Limb (tissue), 2 donors: Measurements from ENCODE around the gene CDR2L.
"Not testable (repeated sequence)": the region's sequence is repeated elsewhere in the genome, so short reads cannot be mapped to it uniquely, and the experiment has no call there.

Experiments used
- DNase-seq, 2 donors: peaks; one replicate each; pipeline ENCODE4 v3.0.0-alpha.2; 2016; ENCODE audit errors: extremely low spot score in 2 of 2

Gene CDR2L

DNA sequence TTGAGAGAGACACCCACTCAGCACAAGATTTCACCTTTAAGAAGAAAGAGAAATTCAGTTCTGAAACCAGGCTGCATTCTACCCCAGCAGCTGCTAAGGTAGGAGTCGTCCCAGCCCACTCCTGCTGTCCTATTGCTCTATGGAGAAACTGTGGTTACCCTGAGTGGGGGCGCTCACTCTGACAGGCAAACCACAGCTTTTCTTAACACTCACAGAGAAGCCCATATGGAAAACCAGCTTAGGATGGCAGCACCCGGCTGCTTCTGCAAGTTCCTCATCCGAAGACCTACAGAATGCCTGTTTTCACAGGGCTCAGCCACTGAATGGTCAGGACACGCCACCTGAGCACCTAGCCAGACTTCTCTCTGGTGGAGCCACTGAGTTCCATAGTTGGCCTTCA, 51.8 kb downstream of the CDR2L start:
- no peak for DNase-seq

DNA sequence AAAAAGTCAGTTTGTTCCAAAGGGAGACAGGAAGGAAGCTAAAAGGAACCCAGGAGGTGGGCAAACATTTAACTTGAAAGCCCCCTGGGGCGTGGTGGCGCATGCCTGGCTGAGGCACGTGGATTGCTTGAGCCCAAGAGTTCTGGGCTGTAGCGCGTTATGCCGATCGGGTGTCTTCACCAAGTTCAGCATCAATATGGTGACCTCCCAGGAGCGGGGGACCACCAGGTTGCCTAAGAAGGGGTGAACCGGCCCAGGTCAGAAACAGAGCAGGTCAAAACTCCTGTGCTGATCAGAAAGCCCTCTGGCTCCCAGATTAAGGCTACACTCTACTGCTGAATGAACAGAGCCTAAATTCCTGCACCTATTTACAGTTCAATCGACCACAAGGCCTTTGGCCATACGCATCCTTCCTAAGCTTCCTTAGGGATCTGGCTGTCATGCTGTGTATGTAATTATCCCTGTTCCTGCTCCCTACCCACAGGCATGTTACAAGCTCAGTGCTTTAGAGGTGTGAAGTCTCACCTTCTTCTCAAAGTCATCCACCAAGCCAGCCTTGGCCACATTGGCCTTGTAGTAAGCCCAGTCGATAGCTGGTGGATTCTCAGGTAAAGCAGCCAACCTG, 54.3 kb downstream of the CDR2L start:
- no peak for DNase-seq

DNA sequence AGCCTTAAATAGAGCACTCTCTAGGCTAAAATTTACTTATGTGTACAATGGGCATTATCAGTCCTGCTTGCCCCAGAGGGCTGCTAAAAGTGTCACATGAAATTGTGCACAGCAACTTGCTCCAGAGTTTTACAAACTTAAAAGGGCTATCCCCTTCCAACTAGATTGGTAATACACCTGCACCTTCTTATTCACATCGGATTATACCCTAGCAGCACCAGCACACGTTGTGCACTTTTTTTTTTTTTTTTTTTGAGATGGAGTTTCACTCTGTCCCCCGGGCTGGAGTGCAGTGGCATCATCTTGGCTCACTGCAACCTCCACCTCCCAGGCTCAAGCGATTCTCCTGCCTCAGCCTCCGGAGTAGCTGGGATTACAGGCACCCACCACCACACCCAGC, 56.4 kb downstream of the CDR2L start:
- DNase-seq = not testable (repeated sequence)

DNA sequence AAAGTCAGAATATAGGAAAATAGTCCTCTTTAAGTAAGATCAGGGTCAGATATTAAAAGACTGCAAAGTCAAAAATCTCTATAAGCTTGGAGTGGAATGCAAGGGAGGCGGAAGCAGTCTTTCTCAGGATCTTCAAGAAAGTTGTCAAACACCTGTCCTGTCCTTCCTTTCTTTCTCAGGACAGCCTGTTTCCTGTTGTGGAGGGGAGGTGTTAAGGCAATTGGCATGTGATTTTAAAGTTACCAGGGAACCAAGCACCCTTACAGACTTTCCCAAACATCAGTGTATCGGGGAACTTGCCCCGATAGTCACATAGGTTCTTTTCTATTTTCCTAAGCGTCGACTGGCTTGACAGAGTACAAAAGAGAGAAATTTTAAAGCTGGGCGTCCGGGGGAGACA, 57.3 kb downstream of the CDR2L start:
- no peak for DNase-seq

DNA sequence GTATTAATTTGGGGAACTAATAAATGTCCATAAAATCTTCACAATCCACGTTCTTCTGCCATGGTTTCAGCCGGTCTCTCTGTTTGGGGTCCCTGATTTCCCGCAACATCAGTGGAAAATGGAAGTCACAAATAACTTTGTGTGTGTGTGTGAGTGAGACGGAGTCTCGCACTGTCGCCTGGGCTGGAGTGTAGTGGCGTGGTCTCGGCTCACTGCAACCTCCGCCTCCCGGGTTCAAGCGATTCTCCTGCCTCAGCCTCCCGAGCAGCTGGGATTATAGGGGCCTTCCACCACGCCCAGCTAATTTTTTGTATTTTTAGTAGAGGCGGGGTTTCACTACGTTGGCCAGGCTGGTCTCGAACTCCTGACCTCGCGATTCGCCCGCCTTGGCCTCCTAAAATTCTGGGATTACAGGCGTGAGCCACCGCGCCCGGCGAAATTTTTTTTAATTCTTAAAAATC, 58.5 kb downstream of the CDR2L start:
- not testable (repeated sequence) for DNase-seq

DNA sequence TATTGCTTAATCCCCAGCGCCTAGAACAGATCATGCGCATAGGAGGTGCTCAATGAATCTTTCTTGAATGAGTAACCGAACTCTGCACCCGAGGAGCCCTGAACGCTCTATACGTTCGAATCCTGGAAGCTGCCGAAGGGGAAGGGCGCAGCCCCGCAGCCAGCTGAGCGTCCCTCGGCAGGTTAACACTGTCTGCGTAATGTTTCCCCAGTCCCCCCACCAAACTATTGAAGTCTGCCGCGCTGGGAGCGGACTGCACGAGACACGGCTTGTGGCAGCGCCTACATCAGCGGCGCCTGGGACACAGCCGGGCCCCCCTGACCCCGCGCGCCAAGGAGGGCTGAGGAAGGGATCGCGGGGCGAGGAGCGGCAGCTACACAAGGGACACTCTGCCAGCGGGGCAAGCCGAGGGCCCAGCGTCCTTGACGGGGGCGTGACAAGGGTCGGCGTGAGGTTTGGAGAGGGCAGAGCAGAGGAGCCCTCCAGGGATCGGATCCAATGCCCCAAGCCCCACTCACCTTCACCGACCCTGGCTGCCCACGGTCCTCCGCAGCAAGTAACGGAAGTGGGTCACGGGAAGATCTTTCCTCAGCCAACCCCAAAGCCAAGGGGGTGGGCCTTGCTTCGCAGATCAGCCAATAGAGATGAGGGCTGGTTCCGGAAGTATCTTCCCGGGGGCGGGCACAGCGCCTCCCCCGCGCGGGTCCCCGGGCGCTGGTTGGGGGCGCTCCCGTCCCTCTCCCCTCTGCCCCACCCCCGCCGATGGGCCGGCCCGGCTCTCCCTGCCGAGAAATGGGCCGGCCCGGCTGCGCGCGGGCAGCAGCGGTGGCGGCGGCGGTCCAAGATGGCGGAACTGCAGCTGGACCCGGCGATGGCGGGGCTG, 59.2 kb downstream of the CDR2L start, which contains the start of the genes ATP5PD and KCTD2:
Gene ATP5PD, minus strand, starts transcription at position 563 of the 883 bp plus-strand sequence. CDS start 4,319 bp downstream, outside the sequence.
Gene KCTD2, plus strand, starts transcription at position 819 of the 883 bp plus-strand sequence. Its CDS starts 26 bp downstream, at position 845.
- peak; percentile 94 to 98 for DNase-seq

DNA sequence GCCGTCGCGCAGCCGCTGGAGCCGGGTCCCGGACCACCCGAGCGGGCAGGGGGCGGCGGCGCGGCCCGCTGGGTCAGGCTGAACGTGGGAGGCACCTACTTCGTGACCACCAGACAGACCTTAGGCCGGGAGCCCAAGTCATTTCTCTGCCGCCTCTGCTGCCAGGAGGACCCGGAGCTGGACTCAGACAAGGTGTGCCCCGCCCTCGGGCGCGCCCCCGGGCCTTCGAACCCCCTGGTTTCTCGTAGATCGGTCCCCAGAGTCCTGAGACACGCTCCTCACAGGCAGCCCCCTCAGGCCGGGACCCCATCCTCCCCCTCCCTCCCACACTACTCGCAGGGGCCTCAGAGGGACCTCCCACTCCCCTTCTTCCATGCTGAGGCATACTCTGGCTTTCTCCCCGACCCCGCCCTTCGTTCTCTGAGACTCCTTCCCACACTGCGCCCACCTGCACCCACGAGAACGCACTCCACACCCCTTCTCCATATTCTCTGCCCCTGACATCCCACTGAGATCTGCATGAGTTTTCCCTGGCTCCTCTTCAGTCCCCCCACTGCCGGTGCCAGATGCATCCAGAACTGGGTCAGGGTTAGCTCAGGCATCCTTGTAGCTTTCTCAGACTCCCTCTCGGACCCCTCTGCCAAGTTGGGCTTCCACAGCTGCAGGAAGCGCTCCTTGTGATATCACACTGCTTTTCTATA, 60.1 kb downstream of the CDR2L start:
- peak in 1 of 2 donors; percentile 73 for DNase-seq

DNA sequence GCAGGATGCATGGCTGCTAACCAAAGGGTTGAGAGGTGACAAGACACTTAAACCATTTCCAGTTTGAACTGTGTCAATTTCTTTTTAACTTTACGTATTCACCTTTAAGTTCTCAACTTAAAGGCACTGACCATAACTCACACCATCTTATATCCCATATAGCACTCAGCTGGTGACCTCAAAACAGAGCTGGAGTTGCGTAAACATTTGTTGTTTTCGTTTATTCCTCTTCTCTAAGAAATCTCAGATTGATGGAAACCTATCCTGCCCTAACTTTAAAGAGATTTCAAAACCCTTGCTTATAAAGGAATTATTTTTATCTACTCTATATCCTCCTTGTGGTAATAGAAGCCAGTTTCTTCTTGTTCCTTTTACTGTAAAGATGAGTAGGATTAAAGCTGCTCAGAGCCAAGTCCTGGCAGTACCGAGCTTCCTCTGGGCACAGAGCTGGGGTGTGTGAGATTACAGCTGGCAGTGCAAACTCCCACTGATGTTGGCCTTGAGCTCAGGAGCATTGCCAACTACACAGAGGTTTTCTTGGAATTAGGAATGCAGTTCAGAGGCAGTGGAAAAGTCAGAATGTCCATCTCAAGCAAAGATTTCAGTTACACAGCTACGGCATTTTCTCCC, 60.9 kb downstream of the CDR2L start:
- peak in 1 of 2 donors; percentile 38 for DNase-seq

DNA sequence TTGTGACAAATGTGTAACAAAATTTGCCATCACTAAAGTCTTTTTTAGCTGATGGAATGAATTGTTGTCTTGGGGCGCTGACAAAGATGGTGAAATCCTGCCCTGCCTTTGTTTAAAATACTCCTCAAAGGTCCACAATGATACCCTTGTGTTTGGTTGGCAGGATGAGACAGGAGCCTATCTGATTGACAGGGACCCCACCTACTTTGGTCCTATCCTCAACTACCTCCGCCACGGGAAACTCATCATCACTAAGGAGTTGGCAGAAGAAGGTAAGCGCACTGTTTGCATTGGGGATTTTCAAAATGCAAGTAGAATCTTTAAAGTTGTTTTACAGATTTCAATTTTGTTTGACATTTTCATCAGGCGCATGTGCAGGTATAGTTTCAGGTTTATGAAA, 61.6 kb downstream of the CDR2L start:
- no peak for DNase-seq

DNA sequence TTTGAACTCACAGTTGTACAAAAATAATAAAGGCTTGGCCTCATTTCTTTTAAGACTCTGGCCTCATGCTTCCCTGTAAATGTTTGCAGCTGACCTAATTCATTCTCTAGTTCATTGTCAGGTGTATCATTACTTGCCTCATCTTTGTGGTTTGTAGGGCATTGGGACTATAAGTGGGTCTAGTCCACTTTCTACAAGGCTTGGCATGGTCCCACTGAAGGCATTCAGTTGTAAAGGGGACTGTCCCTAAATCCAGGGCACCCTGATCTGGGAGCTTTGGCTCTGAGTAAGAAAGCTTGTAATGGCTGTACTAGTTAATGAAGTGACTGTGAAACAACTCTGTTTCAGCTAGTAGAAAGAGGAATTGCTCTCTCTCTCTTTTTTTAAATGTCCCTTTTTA, 62.3 kb downstream of the CDR2L start:
- DNase-seq = no peak

DNA sequence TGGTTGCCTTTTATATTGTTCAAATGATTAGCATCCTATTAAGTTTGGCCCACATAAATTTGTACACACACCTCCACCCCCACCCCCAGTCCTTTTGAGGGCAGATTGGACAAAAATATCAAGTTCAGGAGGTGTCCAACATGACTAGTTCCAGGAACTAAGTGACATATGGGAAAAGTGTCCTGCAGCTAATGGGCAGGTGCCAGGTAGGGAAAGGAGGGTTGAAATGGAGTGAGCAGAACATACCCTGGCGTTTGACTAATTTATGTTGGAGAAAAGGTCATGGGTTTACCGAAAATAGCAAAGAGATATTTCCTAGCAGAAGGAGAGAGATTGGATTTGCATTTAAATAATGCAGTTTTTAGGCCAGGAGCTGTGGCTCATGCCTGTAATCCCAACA, 64.5 kb downstream of the CDR2L start:
- no peak for DNase-seq
